ENCODE measurements around the gene POLD1. TPM values are rescaled to one million over a fixed set of nuclear protein-coding genes. Genes with fewer than 3 reads are reported as not detected.
"Not testable (repeated sequence)": the region's sequence is repeated elsewhere in the genome, so short reads cannot be mapped to it uniquely, and the experiment has no call there.

The POLD1 gene
- total RNA-seq, 1 experiment from 2014 or later = 53.4 TPM

DNA sequence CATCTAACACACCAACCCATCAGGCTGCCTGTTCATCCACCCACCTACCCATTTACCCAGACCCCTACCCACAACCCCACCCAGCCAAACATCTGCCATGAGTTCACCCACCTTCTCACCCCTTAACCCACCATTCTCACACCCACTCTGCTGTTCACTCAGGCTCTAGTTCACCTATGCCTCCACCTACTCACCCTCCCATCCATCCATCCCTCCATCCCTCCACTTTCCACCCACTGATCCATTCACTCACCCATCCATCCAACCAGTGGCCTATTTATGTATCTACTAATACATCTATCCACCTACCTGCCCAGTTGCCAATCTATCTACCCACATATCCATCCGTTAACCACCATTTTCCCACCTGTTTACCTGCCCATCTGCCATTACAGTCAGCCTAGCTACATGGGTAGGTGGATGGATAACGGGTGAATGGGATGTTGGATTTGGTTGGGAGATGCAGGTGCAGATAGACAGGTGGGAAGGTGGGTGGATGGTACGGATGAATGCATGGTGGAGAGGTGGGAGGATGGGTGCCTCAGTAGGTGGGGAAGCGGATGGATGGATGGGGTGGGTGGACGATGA, 53.8 kb downstream of the POLD1 start:
- Histone ChIP-seq H3K9me2 (replicated peaks; ENCODE audit: insufficient read depth, low read length) (no peaks in the 10 kb centered on the region), H3K27me3 (ENCODE audit: low read length) (0 out of 2 replicates have a peak, but pooled peaks cover 3% of the 10 kb centered on the region), H4K20me1 (ENCODE audit: insufficient read depth, low read depth, low read length) (no peaks in the 10 kb centered on the region), H3K79me2 (ENCODE audit: low read length) (no peaks in the 10 kb centered on the region), H2AFZ (ENCODE audit: low read length) (no peak overlapping the region), H3K4me2 (ENCODE audit: low read depth, low read length, poor library complexity, severe bottlenecking) (no peak overlapping the region), H3K27ac (ENCODE audit: low read length) (no peak overlapping the region), H3K9me3 (ENCODE audit: low read length) (no peaks in the 10 kb centered on the region), H3K36me3 (ENCODE audit: insufficient read depth, low read length) (no peaks in the 10 kb centered on the region; the same call in 1 of the 2 replicates), H3K4me1 (ENCODE audit: low read length) (peaks cover 30% of the 10 kb centered on the region), H3K4me3 (ENCODE audit: low read length) (no peak overlapping the region), H3K9ac (ENCODE audit: low read length) (no peak overlapping the region)
- DNase-seq = no peak

DNA sequence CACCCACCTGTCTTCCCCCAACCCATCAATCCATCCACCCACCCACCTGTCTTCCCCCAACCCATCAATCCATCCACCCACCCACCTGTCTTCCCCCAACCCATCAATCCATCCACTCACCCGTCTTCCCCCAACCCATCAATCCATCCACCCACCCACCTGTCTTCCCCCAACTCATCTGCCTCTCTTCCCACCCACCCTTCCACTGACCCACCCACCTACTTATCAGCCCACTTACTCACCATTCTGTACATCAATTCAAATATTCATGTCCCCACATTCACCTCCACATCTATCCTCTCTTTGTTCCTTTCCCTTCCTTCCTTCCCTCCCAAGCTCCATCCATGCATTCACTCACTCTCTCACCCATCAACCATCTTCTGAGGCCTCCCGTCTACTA, 55.0 kb downstream of the POLD1 start:
- not testable (repeated sequence) for H3K9me2 ChIP-seq (replicated peaks; ENCODE audit: insufficient read depth, low read length); H2AFZ ChIP-seq (ENCODE audit: low read length); H4K20me1 ChIP-seq (ENCODE audit: insufficient read depth, low read depth, low read length); H3K36me3 ChIP-seq (ENCODE audit: insufficient read depth, low read length); H3K9me3 ChIP-seq (ENCODE audit: low read length); DNase-seq; H3K27me3 ChIP-seq (ENCODE audit: low read length); H3K27ac ChIP-seq (ENCODE audit: low read length); H3K4me2 ChIP-seq (ENCODE audit: low read depth, low read length, poor library complexity, severe bottlenecking); H3K79me2 ChIP-seq (ENCODE audit: low read length); H3K4me3 ChIP-seq (ENCODE audit: low read length); H3K9ac ChIP-seq (ENCODE audit: low read length)
- peaks cover 18% of the 10 kb centered on the region for H3K4me1 ChIP-seq (ENCODE audit: low read length)

DNA sequence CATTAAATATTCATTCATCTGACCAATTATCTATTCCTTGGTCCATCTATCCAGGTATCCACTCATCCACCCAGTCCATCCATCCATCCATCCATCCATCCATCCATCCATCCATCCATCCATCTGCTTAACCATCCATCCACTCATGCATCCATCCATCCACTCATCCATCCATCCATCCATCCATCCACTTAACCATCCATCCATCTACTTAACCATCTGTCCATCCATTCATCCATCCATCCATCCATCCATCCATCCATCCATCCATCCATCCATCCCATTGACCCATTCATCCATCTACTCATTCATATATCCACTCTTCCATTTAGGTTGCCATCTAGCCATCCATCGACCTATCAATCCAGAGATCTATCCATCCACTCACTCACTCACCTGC, 59.9 kb downstream of the POLD1 start:
- DNase-seq = no peak
- H3K27me3 ChIP-seq (ENCODE audit: low read length) = no peaks in the 10 kb centered on the region
- H3K9me3 ChIP-seq (ENCODE audit: low read length) = no peaks in the 10 kb centered on the region
- H3K4me2 ChIP-seq (ENCODE audit: low read depth, low read length, poor library complexity, severe bottlenecking) = no peak overlapping the region
- no peaks in the 10 kb centered on the region for H3K9me2 ChIP-seq (replicated peaks; ENCODE audit: insufficient read depth, low read length)
- no peaks in the 10 kb centered on the region for H4K20me1 ChIP-seq (ENCODE audit: insufficient read depth, low read depth, low read length)
- H2AFZ ChIP-seq (ENCODE audit: low read length) = no peak overlapping the region
- H3K79me2 ChIP-seq (ENCODE audit: low read length) = no peaks in the 10 kb centered on the region
- no peak overlapping the region for H3K4me3 ChIP-seq (ENCODE audit: low read length)
- no peaks in the 10 kb centered on the region for H3K4me1 ChIP-seq (ENCODE audit: low read length)
- H3K27ac ChIP-seq (ENCODE audit: low read length) = no peak overlapping the region
- H3K36me3 ChIP-seq (ENCODE audit: insufficient read depth, low read length) = peaks cover 4% of the 10 kb centered on the region; the same call in 1 of the 2 replicates
- H3K9ac ChIP-seq (ENCODE audit: low read length) = no peak overlapping the region

DNA sequence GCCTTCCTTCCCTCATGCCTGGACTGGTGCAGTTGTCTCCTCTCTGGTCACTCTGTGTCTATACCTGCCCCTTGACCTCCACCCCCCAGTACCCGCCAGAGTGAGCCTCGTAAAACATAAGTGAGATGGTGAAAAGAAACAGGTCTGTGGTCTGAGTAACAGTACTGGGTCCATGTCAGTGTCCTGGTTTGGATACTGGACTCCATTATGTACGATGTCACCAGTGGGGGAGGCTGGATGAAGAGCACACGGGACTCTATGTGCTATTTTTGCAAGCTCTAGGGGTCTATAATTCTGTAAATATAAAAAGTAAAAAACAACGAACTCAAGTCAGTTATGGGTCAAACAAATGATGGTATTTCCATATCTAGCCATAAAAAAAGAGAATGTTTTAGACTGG, 62.9 kb downstream of the POLD1 start:
- H3K4me2 ChIP-seq (ENCODE audit: low read depth, low read length, poor library complexity, severe bottlenecking) = no peak overlapping the region
- no peak overlapping the region for H3K27ac ChIP-seq (ENCODE audit: low read length)
- H3K9me3 ChIP-seq (ENCODE audit: low read length) = no peaks in the 10 kb centered on the region
- H3K79me2 ChIP-seq (ENCODE audit: low read length) = no peaks in the 10 kb centered on the region
- H3K36me3 ChIP-seq (ENCODE audit: insufficient read depth, low read length) = peaks cover 4% of the 10 kb centered on the region; the same call in 1 of the 2 replicates
- no peaks in the 10 kb centered on the region for H3K27me3 ChIP-seq (ENCODE audit: low read length)
- H2AFZ ChIP-seq (ENCODE audit: low read length) = no peak overlapping the region
- DNase-seq = no peak
- H4K20me1 ChIP-seq (ENCODE audit: insufficient read depth, low read depth, low read length) = no peaks in the 10 kb centered on the region
- H3K9ac ChIP-seq (ENCODE audit: low read length) = no peak overlapping the region
- no peak overlapping the region for H3K4me3 ChIP-seq (ENCODE audit: low read length)
- no peaks in the 10 kb centered on the region for H3K4me1 ChIP-seq (ENCODE audit: low read length)
- H3K9me2 ChIP-seq (replicated peaks; ENCODE audit: insufficient read depth, low read length) = no peaks in the 10 kb centered on the region

DNA sequence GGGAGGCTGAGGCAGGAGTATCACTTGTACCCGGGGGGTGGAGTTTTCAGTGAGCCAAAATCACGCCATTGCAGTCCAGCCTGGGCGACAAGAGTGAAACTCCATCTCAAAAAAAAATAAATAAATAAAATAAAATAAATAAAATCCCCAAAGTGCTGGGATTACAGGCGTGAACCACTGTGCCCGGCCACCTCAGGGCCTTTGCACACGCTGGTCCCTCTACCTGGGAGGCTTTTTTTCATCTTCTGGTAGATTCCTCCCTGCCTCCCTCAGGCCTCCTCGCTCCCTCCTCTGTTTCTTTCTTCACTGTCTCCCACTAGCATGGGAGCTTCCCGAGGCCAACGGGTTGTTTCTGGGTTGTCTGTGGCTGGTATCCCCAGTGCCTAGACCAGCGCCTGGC, 63.6 kb downstream of the POLD1 start:
- peaks cover 4% of the 10 kb centered on the region; the same call in 1 of the 2 replicates for H3K36me3 ChIP-seq (ENCODE audit: insufficient read depth, low read length)
- H4K20me1 ChIP-seq (ENCODE audit: insufficient read depth, low read depth, low read length) = no peaks in the 10 kb centered on the region
- H3K4me1 ChIP-seq (ENCODE audit: low read length) = no peaks in the 10 kb centered on the region
- no peak for DNase-seq
- H3K4me3 ChIP-seq (ENCODE audit: low read length) = no peak overlapping the region
- no peaks in the 10 kb centered on the region for H3K27me3 ChIP-seq (ENCODE audit: low read length)
- H3K9ac ChIP-seq (ENCODE audit: low read length) = no peak overlapping the region
- H3K9me3 ChIP-seq (ENCODE audit: low read length) = no peaks in the 10 kb centered on the region
- H3K27ac ChIP-seq (ENCODE audit: low read length) = no peak overlapping the region
- no peaks in the 10 kb centered on the region for H3K79me2 ChIP-seq (ENCODE audit: low read length)
- H3K9me2 ChIP-seq (replicated peaks; ENCODE audit: insufficient read depth, low read length) = no peaks in the 10 kb centered on the region
- no peak overlapping the region for H3K4me2 ChIP-seq (ENCODE audit: low read depth, low read length, poor library complexity, severe bottlenecking)
- no peak overlapping the region for H2AFZ ChIP-seq (ENCODE audit: low read length)

DNA sequence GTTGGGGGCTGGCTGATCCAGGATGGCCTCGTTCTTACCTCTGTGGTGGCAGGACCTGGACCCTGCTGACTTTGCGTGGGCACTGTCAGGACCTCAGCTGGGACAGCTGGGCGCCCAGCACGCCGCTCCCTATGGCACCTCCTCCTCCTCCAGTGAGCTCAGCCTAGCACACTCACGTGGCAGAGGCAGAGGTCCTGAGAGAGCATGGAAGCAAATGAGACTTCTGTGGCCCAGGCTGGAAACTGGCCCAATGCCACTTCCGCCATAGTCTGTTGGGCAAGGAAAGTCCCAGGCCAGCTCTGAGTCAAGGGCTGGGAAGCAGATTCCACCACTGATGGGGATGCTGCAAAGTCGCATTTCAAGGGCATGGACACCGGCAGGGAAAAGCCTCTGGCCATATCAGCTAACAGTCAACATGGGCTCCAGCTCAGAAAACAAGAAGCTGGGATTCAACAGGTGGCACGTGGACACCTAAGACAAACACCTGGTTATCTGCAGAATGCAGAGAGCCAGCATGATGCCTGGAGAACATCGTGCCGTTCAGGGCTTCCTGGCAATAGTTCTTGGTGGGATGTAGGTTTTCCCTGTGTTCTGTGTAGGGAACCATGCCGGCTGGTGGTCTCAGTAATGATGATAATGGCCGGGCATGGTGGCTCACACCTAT, 65.2 kb downstream of the POLD1 start:
- H3K9me2 ChIP-seq (replicated peaks; ENCODE audit: insufficient read depth, low read length) = no peaks in the 10 kb centered on the region
- H4K20me1 ChIP-seq (ENCODE audit: insufficient read depth, low read depth, low read length) = no peaks in the 10 kb centered on the region
- no peaks in the 10 kb centered on the region for H3K27me3 ChIP-seq (ENCODE audit: low read length)
- H3K4me1 ChIP-seq (ENCODE audit: low read length) = no peaks in the 10 kb centered on the region
- no peaks in the 10 kb centered on the region for H3K9me3 ChIP-seq (ENCODE audit: low read length)
- no peak overlapping the region for H3K27ac ChIP-seq (ENCODE audit: low read length)
- H3K36me3 ChIP-seq (ENCODE audit: insufficient read depth, low read length) = peaks cover 4% of the 10 kb centered on the region; the same call in 1 of the 2 replicates
- H3K79me2 ChIP-seq (ENCODE audit: low read length) = no peaks in the 10 kb centered on the region
- no peak overlapping the region for H3K9ac ChIP-seq (ENCODE audit: low read length)
- no peak for DNase-seq
- no peak overlapping the region for H3K4me2 ChIP-seq (ENCODE audit: low read depth, low read length, poor library complexity, severe bottlenecking)
- H2AFZ ChIP-seq (ENCODE audit: low read length) = no peak overlapping the region
- H3K4me3 ChIP-seq (ENCODE audit: low read length) = no peak overlapping the region

DNA sequence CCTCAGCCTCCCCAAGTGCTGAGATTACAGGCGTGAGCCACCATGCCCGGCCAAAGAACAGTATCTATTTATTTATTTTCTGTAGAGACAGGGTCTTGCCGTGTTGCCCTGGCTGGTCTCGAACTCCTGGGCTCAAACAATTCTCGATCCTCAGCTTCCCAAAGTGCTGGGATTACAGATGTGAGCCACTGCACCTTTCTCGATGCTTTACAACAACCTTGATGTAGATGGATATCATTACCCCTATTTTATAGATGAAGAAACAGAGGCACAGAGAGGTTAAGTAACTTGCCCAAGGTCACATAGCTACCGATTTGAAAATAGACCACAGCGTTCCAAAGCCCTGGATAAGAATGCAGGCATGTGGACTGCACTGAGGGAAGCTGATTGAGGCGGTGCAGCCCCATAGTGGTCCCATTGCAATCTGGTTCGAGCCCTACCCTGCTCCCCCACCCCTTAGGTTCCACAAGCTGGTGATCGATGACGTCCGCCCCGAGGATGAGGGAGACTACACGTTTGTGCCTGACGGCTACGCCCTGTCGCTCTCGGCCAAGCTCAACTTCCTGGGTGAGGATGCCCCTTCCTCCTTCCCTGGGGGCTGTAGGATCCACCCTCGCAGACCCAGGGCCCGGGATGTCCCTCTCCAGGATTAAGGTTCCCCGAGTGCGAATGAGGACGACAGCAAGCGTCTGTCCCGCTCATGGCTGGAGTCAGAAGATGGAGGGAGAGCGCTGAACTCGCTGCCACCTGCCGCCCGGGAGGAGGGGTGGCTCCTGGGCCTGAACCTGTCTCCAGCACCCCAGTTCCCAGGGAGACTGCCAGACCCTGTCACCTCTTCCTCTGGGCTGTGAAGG, 66.4 kb downstream of the POLD1 start:
- Histone ChIP-seq H3K9ac (ENCODE audit: low read length) (no peak overlapping the region), H3K79me2 (ENCODE audit: low read length) (no peaks in the 10 kb centered on the region), H3K27me3 (ENCODE audit: low read length) (no peaks in the 10 kb centered on the region), H3K4me1 (ENCODE audit: low read length) (no peaks in the 10 kb centered on the region), H4K20me1 (ENCODE audit: insufficient read depth, low read depth, low read length) (no peaks in the 10 kb centered on the region), H2AFZ (ENCODE audit: low read length) (no peak overlapping the region), H3K4me3 (ENCODE audit: low read length) (no peak overlapping the region), H3K9me2 (replicated peaks; ENCODE audit: insufficient read depth, low read length) (no peaks in the 10 kb centered on the region), H3K9me3 (ENCODE audit: low read length) (no peaks in the 10 kb centered on the region), H3K4me2 (ENCODE audit: low read depth, low read length, poor library complexity, severe bottlenecking) (no peak overlapping the region), H3K36me3 (ENCODE audit: insufficient read depth, low read length) (peaks cover 4% of the 10 kb centered on the region; the same call in 1 of the 2 replicates), H3K27ac (ENCODE audit: low read length) (no peak overlapping the region)
- no peak for DNase-seq

DNA sequence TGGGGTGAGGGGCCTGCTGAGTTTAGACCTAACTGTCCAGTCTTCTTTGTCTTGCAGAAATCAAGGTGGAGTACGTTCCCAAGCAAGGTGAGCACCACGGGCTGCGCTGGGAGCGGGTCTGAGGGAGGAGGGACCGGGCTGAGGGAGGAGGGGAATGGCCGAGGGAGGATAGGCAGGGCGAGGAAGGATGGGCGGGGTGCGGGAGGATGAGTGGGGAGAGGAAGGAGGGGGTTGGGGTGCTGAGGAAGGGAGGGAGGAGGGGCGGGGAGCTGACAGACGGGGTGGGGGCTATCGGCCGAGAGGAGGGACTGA, 67.0 kb downstream of the POLD1 start:
- Histone ChIP-seq H2AFZ (ENCODE audit: low read length) (no peak overlapping the region), H3K9me2 (replicated peaks; ENCODE audit: insufficient read depth, low read length) (no peaks in the 10 kb centered on the region), H3K9ac (ENCODE audit: low read length) (no peak overlapping the region), H3K27ac (ENCODE audit: low read length) (no peak overlapping the region), H3K79me2 (ENCODE audit: low read length) (no peaks in the 10 kb centered on the region), H3K36me3 (ENCODE audit: insufficient read depth, low read length) (peaks cover 4% of the 10 kb centered on the region; the same call in 1 of the 2 replicates), H3K4me1 (ENCODE audit: low read length) (no peaks in the 10 kb centered on the region), H3K27me3 (ENCODE audit: low read length) (no peaks in the 10 kb centered on the region), H3K4me2 (ENCODE audit: low read depth, low read length, poor library complexity, severe bottlenecking) (no peak overlapping the region), H3K4me3 (ENCODE audit: low read length) (no peak overlapping the region), H4K20me1 (ENCODE audit: insufficient read depth, low read depth, low read length) (no peaks in the 10 kb centered on the region), H3K9me3 (ENCODE audit: low read length) (no peaks in the 10 kb centered on the region)
- DNase-seq = no peak

Data from Karpas-422 (cell line).